Forelimb muscle (tissue), 1 donor: Measurements from ENCODE around the gene OPCML. TPM values are rescaled to one million over a fixed set of nuclear protein-coding genes. Genes with fewer than 3 reads are reported as not detected.

Experiments
- DNase-seq: peaks from one replicate; pipeline ENCODE4 v3.0.0-alpha.2; 2013; ENCODE audit warnings: low read depth
- polyA plus RNA-seq: library from polyadenylated mRNA; unstranded; fragments of 120-200 nt; gene quantifications from one replicate; pipeline ENCODE4 v1.2.1, GENCODE V29; 2013; ENCODE audit not compliant: insufficient read length

OPCML gene
- 1.4 TPM for polyA plus RNA-seq

GRCh38 chr11:133531971-133532651 lies at the start of gene OPCML:
OPCML (minus strand) TSS chr11:133532501.
- no peak for DNase-seq

GRCh38 chr11:133581091-133581490 lies 48.8 kb upstream of the OPCML start:
- DNase-seq = no peak

DNA sequence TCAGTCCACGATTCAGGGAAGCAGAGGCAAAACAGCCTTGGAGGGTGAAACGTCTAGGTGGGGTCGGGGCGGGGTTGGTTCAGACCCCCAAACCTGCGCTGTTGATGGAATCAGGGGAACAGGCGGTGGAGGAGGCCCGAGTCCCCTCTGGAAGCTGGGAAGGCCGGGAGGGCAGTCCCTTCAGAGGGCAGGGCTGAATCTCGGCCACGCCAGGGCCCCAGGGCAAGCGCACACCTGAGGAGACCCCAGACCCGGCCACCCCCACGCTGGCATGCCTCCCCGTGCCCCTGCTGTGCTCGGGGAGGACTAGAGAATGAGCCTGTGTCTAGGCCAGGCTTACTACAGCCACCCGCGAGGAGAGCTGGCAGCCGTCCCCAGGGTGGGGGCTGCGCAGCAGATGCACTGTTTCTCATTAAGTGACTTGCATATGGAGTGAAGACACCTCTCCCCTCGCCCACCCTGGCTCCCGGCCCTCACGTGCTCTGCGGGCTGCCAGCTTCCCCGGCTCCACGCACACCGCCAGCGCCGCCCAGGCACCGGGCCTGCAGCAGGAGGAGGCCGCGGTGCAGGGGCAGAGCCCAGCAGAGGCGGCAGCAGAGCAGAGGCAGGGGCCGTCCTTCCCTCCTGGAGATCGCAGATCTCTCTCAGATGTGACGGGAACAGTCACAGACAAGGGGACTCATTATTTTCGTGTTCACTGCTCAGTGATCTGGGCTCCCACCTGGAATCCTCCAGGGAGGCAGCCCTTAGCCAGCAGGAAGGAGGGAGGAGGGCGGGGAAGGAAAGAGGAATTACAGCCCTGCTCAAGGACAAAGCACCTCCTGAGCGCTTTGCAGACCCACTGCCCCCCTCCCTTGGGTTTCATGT lies 47.1 kb upstream of the OPCML start:
- DNase-seq = no peak

DNA sequence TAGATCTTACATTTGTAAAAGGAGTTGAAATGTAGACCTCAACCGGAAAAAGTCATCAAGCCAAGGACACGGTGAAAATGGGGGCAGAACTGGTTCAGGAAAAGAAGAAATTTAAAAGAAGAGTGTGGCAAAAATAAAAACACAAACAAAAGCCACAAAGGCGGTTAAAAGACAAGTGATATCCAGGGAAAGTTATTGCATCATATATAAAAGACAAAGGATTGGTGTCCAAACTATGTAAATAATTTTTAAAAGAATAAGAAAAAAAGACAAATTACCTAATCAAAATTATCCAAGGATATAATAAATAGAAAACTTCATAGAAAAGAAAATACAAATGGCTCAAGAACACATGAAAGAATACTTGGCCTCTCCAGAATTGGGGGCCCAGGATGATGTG lies 45.1 kb upstream of the OPCML start:
- no peak for DNase-seq

DNA sequence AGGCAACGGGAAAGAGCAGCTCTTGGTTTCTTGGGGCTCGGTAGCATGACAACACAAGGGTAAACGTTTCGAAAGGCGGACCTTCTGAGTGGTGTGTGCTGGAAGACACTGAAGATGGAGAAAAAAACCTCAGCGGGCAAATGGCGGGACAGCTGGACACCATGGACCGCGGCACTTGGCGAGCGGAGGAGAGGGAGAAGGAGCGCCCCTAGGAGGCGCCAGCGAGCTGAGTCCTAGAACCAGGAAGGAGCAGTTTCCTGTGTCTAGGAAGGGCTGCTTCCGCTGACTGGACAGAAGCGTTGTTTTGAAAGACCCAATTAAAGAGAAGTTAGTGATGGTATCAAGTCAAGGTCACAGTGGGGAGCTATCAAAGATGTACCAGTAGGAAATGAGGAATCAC lies 44.0 kb upstream of the OPCML start:
- no peak for DNase-seq

DNA sequence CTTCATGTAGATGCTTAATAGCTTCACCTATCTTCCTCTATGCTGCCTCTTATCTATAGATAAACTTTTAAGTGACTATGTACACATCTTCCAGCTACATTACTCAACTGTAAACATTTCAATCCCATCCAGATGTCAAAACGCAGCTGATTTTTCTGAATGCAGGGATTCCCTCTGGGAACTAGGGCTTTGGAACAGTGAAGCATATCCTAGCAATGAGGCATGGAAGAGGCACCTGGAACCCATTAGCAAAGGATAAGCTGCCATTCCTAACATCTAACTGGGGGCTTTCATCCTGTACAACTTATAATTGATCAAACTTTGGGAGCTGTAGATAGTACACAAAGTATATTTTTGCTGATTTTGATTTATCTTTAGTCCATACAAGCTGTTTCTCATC lies 40.8 kb upstream of the OPCML start:
- no peak for DNase-seq

- DNase-seq = no peak
These were observed 38.1 kb upstream of the OPCML start for GRCh38 chr11:133570376-133570775.

DNA sequence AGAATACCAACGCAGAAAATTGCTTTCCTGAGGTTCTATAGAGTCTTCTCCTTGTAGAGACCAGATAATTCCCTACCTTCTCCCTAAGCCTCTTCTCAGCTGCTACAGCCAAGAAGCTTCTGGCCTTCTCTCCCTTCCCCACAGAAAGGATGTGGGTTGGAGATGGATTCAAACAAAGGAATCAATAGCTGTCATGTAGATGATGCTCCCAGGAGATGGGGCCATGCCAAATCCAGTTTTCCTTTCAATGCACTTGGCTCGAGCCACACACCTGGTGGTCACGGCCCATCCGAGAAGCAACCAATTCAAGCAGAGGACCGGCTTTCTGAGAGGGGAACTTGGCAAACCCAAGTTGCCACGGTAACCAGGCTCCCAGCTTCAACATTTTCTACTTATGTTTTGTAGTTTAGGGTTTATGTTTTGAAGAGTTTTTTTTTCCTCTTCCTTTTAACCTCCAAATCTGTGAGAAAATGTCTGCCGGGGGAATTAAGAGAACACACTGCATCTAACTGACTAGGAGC lies 31.3 kb upstream of the OPCML start:
- no peak for DNase-seq

DNA sequence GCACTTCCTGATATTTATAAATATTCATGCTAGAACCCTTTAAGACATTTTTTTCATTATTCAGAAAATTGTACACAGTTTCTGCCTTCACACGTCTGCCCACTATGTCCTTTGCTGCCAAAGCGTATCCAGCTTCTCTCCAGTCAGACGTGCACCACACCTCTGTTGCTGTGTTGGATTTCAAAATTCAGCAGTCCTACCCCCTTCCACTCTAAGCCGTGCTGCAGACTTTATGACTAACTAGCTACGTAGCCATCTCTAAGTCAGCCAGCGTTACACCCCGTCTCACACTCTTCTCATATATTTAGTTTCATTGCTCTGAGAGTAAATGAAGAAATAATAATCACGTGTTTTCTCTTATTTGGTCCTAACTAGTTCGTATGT lies 28.2 kb upstream of the OPCML start:
- no peak for DNase-seq

GRCh38 chr11:133559833-133560471 lies 27.7 kb upstream of the OPCML start:
- no peak for DNase-seq

GRCh38 chr11:133559382-133559781 lies 27.1 kb upstream of the OPCML start:
- DNase-seq = no peak

DNA sequence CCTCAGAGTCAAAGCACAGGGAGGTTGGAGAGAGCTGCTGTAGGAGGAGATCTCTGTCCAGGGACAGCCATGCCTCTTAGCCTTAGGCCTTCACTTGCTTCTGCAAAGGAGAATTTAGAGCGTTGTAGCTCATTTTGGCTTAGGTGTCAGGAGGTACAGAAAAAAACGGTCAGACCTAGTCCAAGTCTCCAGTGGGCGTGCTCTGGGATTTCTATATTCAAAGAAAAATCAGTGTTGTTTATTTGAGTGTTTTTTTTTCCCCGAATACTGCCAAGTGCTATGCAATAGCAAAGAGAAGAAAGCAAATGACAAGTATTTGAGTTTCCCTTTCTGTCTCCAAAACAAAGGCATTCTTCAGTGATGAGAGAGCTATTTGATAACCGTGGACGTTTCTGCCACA lies 22.7 kb upstream of the OPCML start:
- no peak for DNase-seq

DNA sequence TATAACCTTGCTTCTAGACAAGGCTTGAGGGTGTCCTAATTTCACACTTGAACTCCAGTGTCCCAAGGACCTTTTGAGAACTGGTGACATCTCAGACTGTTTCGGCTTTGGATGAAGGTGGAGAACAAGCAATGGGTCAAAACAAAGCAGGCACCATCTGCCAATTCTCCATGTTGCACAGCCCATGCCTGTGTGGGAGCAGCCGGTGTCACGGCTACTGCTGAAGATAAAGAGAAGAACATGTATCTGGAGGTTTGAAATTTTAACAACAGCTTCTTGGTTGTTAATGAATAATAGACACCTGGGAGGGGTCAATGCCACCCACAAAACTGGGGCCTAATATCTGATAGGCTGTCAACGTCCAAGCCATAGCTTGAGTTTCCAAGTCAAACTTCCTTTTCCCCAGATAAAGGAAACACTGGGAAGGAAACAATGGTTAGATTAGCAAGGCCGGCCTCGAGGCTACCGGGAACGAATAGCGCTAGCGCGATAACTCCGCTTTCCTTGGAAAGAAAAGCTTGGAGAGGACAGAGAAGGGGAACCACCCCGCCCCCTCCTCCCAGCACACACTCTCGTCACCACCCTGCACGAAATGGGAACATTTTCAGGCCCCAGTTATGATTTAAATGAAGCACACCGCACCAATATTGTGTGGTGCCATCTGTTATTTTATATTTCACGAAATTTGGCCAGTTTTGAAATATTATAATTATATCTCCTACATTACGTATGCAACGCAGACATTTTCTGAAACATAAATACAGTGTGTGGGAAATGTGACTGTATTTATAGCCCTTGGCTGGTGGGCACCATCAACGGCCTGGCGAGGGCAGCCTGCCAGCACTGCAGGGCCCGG lies 21.8 kb upstream of the OPCML start:
- DNase-seq = no peak

- no peak for DNase-seq
These were observed 20.6 kb upstream of the OPCML start for GRCh38 chr11:133552938-133553337.

GRCh38 chr11:133551064-133551463 lies 18.8 kb upstream of the OPCML start:
- no peak for DNase-seq

- no peak for DNase-seq
These were observed 17.5 kb upstream of the OPCML start for GRCh38 chr11:133549826-133550225.

DNA sequence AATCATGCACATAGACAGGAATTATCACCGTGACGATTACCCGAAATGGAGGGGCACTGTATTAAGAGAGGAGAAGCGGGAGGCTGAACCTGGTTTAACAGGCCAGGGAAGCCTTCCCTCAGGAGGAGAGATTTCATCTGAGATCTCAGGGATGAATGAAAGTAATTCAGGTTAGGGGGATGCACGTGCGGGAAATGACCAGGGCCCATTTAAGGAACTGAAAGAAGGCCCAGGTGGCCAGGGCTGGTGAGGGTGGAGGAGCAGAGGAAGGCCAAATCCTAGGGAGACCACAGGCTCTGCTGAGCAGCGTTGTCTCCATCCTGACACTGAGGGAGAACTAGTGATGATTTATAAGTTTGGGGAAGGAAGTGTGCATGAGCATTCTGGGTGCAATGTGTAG lies 16.3 kb upstream of the OPCML start:
- DNase-seq = no peak

GRCh38 chr11:133547808-133548494 lies 15.7 kb upstream of the OPCML start:
- DNase-seq = no peak

- no peak for DNase-seq
These were observed 13.0 kb upstream of the OPCML start for GRCh38 chr11:133545199-133545803.

DNA sequence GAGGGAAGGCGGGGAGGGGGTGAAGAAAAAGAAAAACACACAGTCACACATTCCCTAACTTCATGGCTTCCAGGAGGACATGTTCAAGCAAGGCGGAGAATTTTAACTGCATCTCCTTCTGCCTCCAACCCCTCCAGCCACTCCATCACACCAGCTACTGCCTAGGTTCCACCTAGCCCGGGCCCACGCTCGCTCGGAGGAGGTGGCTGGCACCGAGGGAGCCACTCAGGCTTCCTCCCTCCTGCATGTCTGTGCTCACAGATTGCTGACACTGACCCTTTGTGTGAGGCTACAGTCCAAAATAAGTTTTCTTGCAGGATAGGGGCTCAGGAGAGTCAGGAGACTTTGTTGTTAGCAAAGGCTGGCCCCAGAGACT lies 9.4 kb upstream of the OPCML start:
- no peak for DNase-seq
